HG02852 (cell line): ENCODE measurements around the gene ABCA1.
"Not testable (repeated sequence)": the region's sequence is repeated elsewhere in the genome, so short reads cannot be mapped to it uniquely, and the experiment has no call there.

ENCODE experiments used
- ATAC-seq: cut with Tn5 transposase; IDR thresholded peaks from one replicate; pipeline ENCODE4 v1.9.1; 2021; ENCODE audit warnings: mild to moderate bottlenecking, moderate library complexity; ENCODE audit not compliant: unreplicated experiment

ABCA1 gene

GRCh38 chr9:104905931-104906330, 22.0 kb downstream of the ABCA1 start:
- no peak for ATAC-seq

DNA sequence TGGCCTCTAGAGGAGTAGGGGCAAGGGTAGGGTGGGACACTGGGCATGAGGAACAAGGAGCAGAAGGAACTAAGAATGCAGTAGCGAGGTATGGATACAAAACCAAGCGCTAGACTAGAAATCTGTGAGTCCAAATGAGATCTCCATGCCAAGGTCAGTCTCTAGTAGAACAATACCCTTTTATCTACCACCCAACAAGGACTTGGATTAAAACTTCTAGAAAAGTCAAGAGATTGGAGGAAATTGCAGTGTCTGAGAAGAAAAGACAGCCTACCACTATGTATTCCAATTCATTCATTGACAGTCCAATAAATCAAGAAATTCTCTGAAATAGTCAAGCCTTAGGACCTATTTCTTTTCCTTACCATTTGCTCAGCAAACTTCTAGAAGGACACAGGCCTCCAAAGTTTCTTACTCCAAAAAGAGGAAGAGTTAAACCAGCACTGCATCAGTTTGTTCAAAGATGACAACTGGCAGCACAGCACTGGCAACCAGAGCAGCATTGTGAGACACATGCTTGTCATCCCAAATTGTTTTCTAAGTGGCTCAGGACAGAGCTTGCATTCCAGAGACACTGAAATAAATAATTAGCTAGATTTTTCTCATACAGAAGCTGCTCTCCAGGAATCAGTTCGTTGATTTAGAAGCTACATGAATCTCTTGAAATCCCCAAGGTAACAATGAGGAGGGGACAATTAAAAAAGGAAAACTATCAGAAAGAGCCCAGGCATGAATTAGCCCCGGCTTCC, 22.6 kb downstream of the ABCA1 start:
- no peak for ATAC-seq

DNA sequence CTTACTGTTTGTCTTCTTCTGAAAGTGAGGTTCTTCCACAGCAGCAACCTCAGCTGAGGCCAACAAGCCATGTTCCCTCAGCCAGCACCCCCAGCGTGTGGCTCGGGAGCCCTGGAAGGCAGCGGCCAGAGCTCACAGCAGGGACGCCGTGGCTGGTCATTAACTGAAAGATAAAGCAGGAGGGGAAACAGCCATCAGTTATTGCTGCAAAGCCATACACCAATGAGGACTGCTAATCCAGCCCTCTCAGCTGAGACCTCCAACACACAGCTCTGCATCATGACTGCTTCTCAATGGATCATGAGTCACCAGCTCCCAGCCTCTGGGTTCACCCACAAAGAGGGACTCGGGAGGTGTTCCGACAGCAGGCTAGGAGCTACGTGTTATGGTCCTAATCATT, 24.3 kb downstream of the ABCA1 start:
- ATAC-seq: no peak

DNA sequence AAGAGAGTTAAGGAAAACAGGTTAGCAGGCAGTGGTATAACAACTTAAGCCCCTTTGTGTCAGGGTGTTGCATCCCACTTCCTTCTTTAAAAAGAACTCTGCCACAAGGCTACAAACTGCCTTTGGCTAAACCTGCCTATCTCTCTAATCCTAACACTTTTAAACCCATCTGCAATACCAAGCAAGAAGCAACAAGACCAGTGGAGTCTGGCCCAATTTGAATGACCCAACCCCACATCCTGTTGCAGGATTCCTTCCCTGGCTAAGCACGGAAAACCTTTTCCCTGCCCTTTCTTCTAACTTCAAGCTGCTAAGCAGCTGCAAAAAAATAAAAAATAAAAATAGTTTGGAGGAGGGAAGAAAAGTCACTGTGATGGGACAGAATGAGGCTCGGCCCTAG, 27.1 kb downstream of the ABCA1 start:
- ATAC-seq: no peak

GRCh38 chr9:104900324-104900723, 27.6 kb downstream of the ABCA1 start:
- ATAC-seq: no peak

GRCh38 chr9:104899759-104900247, 28.2 kb downstream of the ABCA1 start:
- ATAC-seq: no peak

DNA sequence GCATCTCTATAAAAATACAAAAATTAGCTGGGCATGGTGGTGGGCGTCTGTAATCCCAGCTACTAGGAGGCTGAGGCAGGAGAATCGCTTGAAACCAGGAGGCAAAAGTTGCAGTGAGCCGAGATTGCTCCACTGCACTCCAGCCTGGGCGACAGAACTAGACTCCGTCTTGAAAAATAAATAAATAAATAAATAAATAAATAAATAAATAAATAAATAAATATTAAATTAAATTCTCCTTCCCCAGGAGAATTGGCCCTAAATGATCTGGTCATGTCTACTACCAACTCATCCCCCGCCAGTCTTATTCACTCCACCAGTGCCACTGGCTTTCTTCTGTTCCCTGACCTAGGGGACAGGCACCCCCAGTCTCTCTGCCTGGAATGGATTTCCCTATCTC, 29.6 kb downstream of the ABCA1 start:
- not testable (repeated sequence) for ATAC-seq

GRCh38 chr9:104896131-104896530, 31.8 kb downstream of the ABCA1 start:
- ATAC-seq: no peak

DNA sequence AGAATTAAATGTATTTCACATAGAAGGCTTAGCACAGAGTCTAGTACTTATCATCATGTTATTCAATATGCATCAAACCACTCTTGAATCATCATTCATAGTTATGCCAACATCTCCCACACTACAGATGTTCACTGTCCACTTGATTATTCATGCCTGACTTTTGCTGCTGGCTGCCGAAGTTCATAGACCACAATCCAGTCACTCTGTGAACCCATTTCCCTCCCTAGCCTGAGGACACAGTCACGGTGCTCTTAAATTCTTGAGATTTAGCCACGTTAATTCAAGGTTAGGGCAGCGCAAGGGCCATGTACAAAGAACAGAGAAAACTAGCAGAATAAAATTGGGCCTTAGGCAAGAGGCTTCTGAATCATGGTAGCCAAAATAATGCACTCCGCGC, 32.4 kb downstream of the ABCA1 start:
- ATAC-seq: no peak

DNA sequence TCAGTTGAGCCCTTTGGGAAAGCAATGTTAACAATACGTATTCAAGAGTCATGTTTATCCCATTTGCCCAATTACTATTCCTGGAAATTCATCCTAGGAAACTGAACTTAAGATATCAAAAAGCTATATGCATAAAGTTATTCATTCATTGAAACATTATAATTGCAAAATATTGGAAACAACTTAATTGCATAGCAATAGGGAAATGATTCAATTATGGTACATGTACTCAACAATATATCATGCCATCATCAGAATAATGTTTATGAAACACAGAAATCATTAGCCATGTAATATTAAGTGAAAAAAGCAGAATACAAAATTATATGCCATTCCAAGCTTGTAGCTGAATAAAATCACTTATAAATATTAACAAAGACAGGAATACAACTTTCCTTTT, 35.3 kb downstream of the ABCA1 start:
- ATAC-seq: no peak

- ATAC-seq: no peak
These were observed 37.6 kb downstream of the ABCA1 start for GRCh38 chr9:104890433-104890770.

DNA sequence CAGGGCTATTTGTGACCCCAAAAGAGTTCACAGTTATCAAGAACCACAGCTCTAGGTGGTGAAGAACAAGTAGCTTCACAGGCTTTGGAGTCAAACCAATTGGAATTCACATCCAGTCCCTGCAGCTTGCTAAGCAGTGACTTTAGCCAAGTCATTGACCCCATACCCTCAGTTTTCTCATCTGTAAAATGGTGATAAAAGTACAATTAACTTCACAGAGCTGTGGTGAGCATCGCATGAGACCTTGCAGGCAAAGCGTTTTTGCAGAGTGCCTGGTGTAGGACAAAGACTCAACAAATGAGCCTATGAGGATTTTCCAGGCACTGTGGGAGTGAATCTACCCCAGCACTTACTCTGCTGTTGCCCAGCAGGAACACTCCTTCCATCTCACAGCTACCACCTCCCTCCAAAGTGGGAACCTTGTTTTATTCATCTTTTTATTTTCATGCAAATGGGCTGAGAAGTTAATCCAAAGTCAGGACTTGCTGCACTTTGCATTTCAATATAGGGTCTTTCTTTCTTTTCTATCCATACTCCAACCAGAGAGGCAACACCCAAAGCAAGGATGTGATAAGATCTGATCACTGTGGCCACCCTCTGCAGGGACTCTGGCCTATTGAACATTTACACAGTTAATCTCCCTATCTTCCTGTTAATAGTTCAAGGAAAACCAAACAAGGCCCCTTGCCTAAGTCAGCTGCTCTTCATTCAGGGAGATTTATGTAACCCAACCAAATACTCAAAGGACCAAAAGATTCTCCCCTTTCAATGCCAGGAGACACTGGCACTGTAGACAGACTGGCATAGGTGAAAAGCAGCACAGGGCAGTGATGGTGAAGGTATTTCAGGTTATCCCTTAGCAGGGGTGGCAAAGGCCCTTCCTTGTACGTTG, 41.9 kb downstream of the ABCA1 start:
- no peak for ATAC-seq

GRCh38 chr9:104883169-104883568, 44.8 kb downstream of the ABCA1 start:
- no peak for ATAC-seq

- ATAC-seq: no peak
These were observed 45.4 kb downstream of the ABCA1 start for GRCh38 chr9:104882566-104882965.

DNA sequence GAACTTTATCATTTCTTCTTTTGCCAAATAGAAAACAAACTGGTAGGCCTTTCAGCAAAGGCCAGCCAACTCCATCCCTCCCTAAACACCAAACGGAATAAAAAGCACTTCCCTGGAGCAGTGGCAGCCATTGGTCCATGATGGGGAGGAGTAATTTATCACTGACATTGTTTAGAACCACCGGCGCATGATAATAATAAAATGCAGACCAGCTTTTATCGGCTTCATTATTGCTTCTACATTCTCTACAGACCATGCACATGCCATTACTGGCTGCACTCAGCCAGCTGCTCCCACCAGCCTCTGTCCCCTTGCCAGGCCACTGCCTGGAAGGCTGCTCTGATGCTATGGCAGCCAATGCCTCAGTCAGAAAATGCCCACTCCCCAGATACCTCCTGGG, 45.9 kb downstream of the ABCA1 start:
- ATAC-seq: no peak

DNA sequence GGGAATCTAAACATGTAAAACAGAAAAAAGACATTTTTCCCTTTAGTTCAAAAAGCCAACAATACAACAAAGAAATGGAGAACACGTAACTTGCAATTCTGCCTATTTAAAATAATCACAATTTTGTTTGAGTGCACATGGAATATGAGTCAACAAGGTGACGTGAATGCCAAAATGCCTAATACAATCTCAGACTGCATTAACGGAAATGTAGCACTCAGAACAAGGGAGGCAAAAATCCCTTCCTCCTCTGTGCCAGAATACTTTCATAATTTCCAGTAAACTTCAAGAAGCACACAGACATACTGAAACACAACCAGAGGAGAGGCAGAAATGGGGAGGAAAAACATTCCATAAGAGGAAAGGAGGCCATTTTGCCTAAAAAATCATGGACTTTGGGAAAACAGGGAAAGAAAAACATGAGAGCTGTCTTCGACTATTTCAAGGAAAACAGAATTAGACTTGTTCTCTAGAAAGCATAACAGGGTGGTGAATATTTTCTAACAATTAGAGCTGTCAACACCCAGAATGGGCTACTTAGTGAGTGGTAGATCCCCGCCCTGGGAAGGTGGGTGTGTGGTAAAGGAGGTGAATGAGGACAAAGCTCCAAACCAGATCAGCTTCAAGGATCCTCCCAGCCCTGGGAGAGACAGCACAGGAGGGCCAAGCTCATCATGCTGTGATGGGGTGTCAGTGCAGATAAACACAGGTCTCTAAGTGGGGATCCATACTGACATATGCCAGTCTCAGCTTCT, 48.2 kb downstream of the ABCA1 start:
- ATAC-seq: no peak

DNA sequence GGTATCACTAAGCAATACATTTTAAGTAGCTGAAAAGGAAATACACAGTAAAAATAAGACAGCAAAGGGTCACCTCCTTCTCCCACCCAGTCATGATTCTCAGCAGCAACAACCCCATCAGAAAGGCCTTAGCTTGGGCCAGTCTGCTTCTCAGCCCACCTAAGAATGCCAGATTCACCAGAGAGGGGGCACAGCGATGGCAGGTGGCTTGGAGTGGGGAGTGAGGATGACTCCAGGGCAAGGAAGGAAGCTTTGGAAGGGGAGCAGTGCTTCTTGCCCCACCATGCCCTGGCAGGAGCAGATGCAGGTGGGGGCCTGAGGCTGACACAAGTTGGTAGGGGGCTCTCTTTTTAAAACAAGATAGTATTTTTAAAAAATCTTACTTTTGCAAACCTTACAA, 51.4 kb downstream of the ABCA1 start:
- ATAC-seq: no peak

DNA sequence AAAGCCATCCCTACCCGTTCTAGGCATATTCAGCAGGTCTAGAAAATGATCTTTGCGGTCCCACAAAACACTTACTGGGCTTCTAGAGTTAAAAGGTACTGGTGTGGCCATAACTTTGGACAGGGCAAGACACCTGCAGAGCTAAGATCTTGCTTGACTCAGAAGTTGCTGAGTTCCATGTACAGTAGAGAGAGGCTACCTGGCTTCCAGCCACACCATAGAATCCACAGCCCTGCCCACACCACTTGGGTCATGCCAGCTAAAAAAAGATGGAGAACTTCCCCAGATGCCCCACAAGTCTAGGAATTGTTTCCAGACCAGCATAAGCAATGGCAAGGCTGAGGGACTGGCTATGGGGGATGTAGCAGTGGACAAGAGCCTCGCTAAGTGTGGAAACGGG, 52.1 kb downstream of the ABCA1 start:
- no peak for ATAC-seq

DNA sequence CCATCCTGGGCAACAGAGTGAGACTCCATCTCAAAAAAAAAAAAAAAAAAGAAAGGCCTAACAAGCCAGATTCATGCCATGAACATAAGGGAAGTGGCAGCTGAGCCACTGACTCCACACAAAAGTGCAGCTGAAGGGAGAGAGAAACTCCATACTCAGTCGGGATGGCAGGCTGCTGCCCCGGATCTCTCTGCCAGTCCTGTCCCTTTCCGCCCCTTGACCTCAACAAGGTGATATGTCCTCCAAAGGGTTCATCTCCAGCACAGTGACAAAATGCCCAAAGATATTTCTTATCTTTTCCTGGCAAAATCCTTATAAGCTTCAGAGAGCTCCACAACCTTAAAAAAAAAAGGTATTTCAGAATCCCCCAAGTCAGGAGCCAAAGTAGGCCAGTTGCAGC, 52.6 kb downstream of the ABCA1 start:
- ATAC-seq: no peak

- ATAC-seq: no peak
These were observed 54.5 kb downstream of the ABCA1 start for GRCh38 chr9:104873489-104873850.

GRCh38 chr9:104872656-104873488, 55.1 kb downstream of the ABCA1 start:
- ATAC-seq: no peak
